Duodenal mucosa (tissue), 2 donors: ENCODE measurements around the gene GBP2.

Experiments
- H3K27ac ChIP-seq: one replicate; pipeline ENCODE4 v1.7.0; 2013; ENCODE audit warnings: low read depth, low read length
- H3K27me3 ChIP-seq, 2 donors: one replicate each; pipeline ENCODE4 v1.7.0; 2013; ENCODE audit warnings: low read length in 2 of 2, control low read depth in 1 of 2; ENCODE audit not compliant: insufficient read depth in 2 of 2, control insufficient read depth in 1 of 2
- H3K36me3 ChIP-seq, 2 donors: one replicate each; pipeline ENCODE4 v1.7.0; 2013; ENCODE audit warnings: low read length in 2 of 2, control low read depth in 1 of 2; ENCODE audit not compliant: insufficient read depth in 2 of 2, control insufficient read depth in 1 of 2
- H3K4me1 ChIP-seq, 2 donors: one replicate each; pipeline ENCODE4 v1.7.0; 2013; ENCODE audit warnings: low read length in 2 of 2, control low read depth in 1 of 2; ENCODE audit not compliant: insufficient read depth in 2 of 2, control insufficient read depth in 1 of 2
- H3K4me3 ChIP-seq, 2 donors: one replicate each; pipeline ENCODE4 v1.7.0; 2013; ENCODE audit warnings: low read length in 2 of 2, low read depth in 1 of 2
- H3K9ac ChIP-seq, 2 donors: one replicate each; pipeline ENCODE4 v1.7.0; 2013; ENCODE audit warnings: low read length in 2 of 2, low read depth in 1 of 2
- H3K9me3 ChIP-seq, 2 donors: one replicate each; pipeline ENCODE4 v1.7.0; 2013; ENCODE audit warnings: low read length in 2 of 2, control low read depth in 1 of 2; ENCODE audit not compliant: control insufficient read depth in 1 of 2

GBP2 gene, protein sequence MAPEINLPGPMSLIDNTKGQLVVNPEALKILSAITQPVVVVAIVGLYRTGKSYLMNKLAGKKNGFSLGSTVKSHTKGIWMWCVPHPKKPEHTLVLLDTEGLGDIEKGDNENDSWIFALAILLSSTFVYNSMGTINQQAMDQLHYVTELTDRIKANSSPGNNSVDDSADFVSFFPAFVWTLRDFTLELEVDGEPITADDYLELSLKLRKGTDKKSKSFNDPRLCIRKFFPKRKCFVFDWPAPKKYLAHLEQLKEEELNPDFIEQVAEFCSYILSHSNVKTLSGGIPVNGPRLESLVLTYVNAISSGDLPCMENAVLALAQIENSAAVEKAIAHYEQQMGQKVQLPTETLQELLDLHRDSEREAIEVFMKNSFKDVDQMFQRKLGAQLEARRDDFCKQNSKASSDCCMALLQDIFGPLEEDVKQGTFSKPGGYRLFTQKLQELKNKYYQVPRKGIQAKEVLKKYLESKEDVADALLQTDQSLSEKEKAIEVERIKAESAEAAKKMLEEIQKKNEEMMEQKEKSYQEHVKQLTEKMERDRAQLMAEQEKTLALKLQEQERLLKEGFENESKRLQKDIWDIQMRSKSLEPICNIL

DNA sequence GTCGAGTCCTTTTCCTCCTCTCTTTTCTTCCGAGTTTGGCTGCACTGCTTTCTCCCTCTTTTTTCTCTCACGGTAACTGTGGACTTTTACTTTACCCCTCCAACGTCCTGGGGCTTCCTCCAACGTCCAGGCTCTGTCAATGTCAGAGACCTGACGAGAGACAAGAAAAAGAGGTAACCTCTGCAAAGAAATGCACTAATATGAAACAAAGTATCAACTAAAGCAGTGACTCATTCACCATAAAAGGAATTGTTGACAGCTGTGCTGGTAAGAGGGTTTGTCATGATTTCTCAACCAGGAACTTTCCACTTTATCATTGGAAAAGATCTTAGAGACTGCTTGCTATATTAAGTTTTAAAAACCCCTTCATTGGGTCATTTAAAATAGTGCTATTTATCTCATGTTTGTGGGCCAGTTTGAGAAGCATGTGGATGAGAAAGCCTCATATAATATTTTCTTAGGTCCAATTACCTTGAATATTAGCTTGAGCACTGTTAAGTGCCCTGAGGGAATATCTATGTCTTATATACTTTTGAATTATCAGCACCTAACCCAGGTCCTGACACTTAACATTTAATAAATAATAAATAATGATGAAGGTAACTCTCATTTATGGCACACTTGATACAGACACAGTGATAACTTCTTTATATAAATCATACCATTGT lies at the start of gene GBP2:
Gene GBP2 (minus strand): TSS at position 202 of the 668 bp plus-strand sequence. CDS start 4,148 bp downstream, outside the sequence.
- Histone ChIP-seq H3K27ac (peak within 1 kb of the TSS; percentile 78), H3K4me3 (peak within 1 kb of the TSS; percentile 64 to 80), H3K4me1 (peaks cover 20 to 34% of the 10 kb centered on the region in 2 donors), H3K36me3 (peaks cover 1 to 4% of the 10 kb centered on the region in 2 donors), H3K9ac (peak within 1 kb of the TSS; percentile 45 to 85), H3K9me3 (no peaks in the 10 kb centered on the region), H3K27me3 (no peaks in the 10 kb centered on the region)

DNA sequence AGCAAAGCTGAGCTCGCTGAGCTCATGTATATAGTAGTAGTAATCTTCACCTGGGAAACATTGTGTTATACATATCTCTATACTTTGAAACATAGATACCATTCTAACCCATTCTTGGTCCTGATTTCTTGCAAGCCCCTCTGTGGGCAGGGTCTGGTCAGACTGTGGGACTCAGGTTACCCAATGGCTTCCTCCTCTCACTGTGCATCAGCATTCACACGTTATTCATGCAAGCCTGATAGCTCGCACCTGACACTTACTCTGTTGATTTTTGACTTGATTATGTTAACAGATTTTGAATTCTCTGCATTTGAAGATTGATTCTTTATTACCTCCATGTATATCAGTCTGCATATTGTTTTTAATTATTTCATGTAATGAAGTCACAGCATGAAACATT lies 48.6 kb upstream of the GBP2 start:
- Histone ChIP-seq H3K36me3 (no peaks in the 10 kb centered on the region), H3K27me3 (no peaks in the 10 kb centered on the region), H3K4me3 (no peak overlapping the region), H3K27ac (no peak overlapping the region), H3K9me3 (no peaks in the 10 kb centered on the region), H3K9ac (no peak overlapping the region), H3K4me1 (no peaks in the 10 kb centered on the region)

DNA sequence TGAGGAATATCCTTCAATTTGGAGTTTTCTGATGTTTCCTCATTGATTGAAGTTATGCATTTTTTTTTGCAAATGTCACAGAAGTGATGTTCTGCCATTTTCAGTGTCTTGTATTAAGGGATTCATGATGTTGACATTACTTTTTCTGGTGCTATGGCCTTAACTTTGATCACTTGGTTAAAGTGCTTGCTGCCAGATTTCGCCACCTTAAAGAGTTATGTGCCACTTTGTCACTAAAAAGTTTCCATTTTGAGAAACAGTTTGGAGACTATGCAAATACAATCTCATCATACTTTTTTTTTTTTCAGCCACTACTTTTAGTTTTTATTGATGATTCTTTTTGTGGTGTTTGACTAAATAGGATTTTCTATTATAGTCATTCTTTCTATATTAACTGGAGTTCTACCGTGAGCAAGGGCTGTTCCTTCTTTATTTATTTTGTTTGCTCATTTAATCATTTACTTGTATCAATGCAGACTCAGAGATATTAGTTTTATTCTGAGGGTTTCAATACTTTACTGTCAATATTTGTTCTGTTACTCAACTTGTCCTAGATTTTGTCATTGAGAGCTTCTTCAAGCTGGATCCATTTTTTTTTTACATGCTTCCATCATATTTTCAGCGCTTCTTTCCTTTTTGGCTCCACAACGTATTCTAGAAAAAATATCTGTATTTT lies 46.7 kb upstream of the GBP2 start:
- Histone ChIP-seq H3K4me1 (no peaks in the 10 kb centered on the region), H3K4me3 (no peak overlapping the region), H3K36me3 (no peaks in the 10 kb centered on the region), H3K27ac (no peak overlapping the region), H3K27me3 (no peaks in the 10 kb centered on the region), H3K9me3 (no peaks in the 10 kb centered on the region), H3K9ac (no peak overlapping the region)

DNA sequence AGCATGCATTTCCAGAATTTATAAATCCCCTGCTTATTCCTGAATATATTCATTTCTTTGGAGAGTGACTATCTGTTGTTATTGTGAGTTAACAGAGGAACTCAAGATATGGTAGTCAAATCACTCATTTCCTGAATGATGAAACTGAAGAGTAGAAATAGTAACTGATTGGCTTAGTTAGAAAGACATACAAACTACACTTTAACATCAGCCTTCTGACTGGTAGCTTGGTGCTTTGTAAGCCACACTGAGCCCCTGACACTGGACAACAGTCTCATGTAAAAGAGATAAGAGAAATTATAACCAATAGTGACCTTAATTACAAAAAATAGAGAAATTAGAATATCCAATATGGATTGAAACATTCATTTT lies 45.1 kb upstream of the GBP2 start:
- Histone ChIP-seq H3K9me3 (no peaks in the 10 kb centered on the region), H3K9ac (no peak overlapping the region), H3K36me3 (no peaks in the 10 kb centered on the region), H3K27ac (no peak overlapping the region), H3K27me3 (no peaks in the 10 kb centered on the region), H3K4me1 (no peaks in the 10 kb centered on the region), H3K4me3 (no peak overlapping the region)

DNA sequence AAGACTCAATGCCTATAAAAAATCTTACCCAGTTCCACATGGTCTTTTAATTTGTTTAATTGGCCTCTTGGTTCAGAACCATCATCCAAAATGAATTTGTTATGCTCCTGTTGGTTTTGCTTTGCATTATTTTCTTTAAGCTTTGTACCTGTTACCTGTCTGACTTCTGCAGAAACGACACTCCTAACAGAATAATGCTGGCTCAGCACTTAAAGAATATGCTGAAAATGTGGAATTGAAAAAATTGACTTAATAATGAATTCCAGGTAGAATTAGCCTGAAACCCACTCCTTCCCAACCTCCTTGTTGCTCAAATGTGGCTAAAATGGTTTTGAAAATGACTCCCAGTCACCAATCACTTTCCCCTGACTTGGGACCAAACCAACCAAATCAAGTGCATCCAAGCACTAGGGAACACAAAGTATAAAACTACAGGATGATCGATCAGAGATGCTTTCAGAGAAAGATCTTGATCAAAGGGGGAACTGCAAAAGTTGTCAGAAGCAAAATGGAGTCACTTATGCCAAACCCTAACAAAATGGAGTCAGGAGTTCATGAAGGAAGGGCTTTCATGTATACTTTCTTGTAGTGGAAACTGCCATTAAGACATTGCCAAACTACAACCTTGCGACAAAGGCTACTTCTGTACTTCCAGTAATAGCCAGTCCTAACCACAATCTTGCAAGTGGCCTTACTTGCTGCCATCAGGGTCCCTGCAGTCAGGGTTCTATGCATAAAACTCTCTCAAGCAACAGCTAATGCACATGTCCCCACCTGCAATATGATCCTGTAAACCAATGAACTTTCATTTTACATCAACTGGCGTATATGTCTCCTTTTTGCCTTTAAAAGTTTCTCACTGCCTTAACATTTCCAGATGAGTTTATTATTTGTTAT lies 44.5 kb upstream of the GBP2 start:
- H3K9ac ChIP-seq, result no peak overlapping the region
- H3K27ac ChIP-seq, result no peak overlapping the region
- H3K27me3 ChIP-seq, result no peaks in the 10 kb centered on the region
- no peaks in the 10 kb centered on the region for H3K36me3 ChIP-seq
- no peaks in the 10 kb centered on the region for H3K4me1 ChIP-seq
- H3K9me3 ChIP-seq, result no peaks in the 10 kb centered on the region
- no peak overlapping the region for H3K4me3 ChIP-seq

DNA sequence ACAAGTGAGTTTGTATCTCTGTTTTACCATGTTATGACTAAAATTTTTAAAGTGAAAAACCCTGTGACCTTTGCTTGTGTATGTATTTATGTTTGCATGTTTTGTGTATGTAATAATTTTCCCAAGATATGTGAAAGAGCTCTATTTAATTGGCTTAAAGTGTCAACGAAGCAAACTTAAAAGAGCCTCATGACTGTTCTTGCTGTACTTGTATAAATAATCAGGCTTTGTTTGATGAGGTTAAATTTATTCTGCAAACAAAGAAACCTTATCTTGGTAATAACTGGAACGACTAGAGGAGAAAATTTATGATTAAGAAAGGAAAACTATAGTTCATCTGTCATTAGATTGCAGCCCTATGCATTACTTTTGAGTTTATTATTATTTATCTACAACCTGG lies 43.3 kb upstream of the GBP2 start:
- H3K4me3 ChIP-seq, result no peak overlapping the region
- no peaks in the 10 kb centered on the region for H3K27me3 ChIP-seq
- no peak overlapping the region for H3K27ac ChIP-seq
- no peaks in the 10 kb centered on the region for H3K36me3 ChIP-seq
- H3K9ac ChIP-seq, result no peak overlapping the region
- no peaks in the 10 kb centered on the region for H3K4me1 ChIP-seq
- H3K9me3 ChIP-seq, result no peaks in the 10 kb centered on the region

DNA sequence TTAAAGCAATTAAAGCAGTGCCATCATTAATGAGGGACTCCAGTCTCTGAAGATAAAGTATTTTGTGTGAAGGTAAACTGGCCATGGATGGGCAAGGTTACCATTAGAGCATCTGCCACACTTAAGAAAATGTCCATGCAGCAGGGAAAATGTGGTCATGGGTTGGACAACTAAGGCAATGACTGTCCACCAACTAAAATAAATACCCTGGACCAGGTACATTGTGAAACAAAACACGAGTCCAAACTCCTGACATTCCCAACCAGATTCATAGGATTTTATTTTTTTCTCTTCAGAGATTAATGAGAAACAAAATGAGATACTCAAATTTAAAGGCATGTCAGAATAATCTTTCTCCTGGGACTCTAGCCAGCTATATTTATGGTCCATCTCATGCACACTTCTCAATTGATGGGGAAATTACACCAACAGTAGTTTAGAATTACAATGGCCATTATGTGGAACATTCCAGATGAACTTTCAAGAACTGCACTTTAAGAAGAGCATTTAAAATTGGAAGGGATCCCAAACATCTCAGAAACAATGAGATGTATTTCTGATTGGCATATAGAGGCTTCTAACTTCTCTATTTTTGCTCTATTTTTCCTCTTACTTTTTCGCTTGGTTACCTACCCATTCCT lies 41.8 kb upstream of the GBP2 start:
- H3K27me3 ChIP-seq, result no peaks in the 10 kb centered on the region
- no peaks in the 10 kb centered on the region for H3K9me3 ChIP-seq
- H3K36me3 ChIP-seq, result no peaks in the 10 kb centered on the region
- no peak overlapping the region for H3K9ac ChIP-seq
- H3K4me3 ChIP-seq, result no peak overlapping the region
- no peak overlapping the region for H3K27ac ChIP-seq
- H3K4me1 ChIP-seq, result no peaks in the 10 kb centered on the region

DNA sequence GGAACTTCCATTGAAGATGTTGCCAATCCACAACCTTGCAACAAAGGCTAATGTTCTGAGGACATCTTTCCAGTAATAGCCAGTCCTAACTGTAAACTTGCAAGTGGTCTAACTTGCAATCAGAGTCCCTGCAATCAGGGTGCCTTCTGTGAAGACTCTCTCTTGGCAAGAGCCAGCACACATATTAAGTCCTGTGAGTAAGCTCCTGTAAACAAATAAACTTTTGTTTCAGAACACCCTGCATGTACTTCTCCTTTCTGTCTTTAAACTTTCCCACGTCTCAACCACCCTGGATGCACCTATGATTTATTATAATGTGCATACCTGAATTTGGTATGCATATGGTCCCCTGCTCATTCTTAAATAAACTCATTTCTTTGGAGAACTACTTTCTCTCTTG lies 40.8 kb upstream of the GBP2 start:
- Histone ChIP-seq H3K27me3 (no peaks in the 10 kb centered on the region), H3K36me3 (no peaks in the 10 kb centered on the region)

DNA sequence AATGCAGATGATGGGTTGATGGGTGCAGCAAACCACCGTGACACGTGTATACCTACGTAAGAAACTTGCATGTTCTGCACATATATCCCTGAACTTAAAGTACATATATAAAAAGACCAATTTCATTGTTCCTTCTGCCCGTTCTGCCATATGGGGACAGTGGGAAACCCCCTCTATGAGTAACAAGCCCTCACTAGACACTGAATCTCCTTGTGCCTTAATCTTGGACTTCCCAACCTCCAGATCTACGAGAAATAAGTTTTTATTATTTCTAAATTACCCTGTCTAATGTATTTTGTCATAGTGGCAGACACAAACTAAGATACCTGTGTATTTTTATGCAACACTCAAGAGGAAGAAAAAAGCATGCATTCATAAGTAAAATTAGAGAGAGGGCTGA lies 39.9 kb upstream of the GBP2 start:
- Histone ChIP-seq H3K27me3 (no peaks in the 10 kb centered on the region), H3K9me3 (no peaks in the 10 kb centered on the region), H3K27ac (no peak overlapping the region), H3K36me3 (no peaks in the 10 kb centered on the region), H3K9ac (no peak overlapping the region), H3K4me1 (no peaks in the 10 kb centered on the region), H3K4me3 (no peak overlapping the region)

More for the DNA sequence above, 40.8 kb upstream of the GBP2 start:
- H3K27ac ChIP-seq, result no peak overlapping the region
- H3K4me3 ChIP-seq, result no peak overlapping the region
- no peak overlapping the region for H3K9ac ChIP-seq
- no peaks in the 10 kb centered on the region for H3K4me1 ChIP-seq
- no peaks in the 10 kb centered on the region for H3K9me3 ChIP-seq
